K562 (cell line): ENCODE results near the gene ZNF433. TPM values are rescaled to one million over a fixed set of nuclear protein-coding genes. Genes with fewer than 3 reads are reported as not detected.
A peak's percentile ranks its signal among the peaks of the same experiment; 100 is the strongest.

ENCODE experiments used
- FOXA3 ChIP-seq, 2 experiments: fragments of 450-650 bp in 1 of 2; sonication (generic) in 1 of 2; formaldehyde crosslinking; IDR thresholded peaks in 1 of 2; conservative IDR thresholded peaks in 1 of 2; 2 replicates each; pipeline versions ENCODE4 v1.4.0 to v1.8.0; 2020 to 2022; ENCODE audit warnings: mild to moderate bottlenecking in 2 of 2, missing genetic modification reagents in 1 of 2
- GABPA ChIP-seq: fragments of 200-800 bp; sonication (Bioruptor generic); conservative IDR thresholded peaks from 2 replicates; pipeline ENCODE4 v1.6.1; 2016; ENCODE audit warnings: low read depth, missing genetic modification characterization, missing compliant biosample characterization
- HLTF ChIP-seq: fragments of 450-650 bp; IDR thresholded peaks from 2 replicates; pipeline ENCODE4 v1.6.1; 2016
- HMBOX1 ChIP-seq: sonication (generic); IDR thresholded peaks from 2 replicates; pipeline ENCODE4 v1.6.1; 2016
- KDM5B ChIP-seq: fragments of 200-600 bp; sonication (generic); IDR thresholded peaks from 2 replicates; pipeline ENCODE4 v1.6.1; 2012; ENCODE audit warnings: low read depth, mild to moderate bottlenecking, moderate library complexity, low read length, control low read depth, inconsistent platforms; ENCODE audit not compliant: insufficient replicate concordance
- POLR2G ChIP-seq: fragments of 200-400 bp; formaldehyde crosslinking; IDR thresholded peaks from 2 replicates; pipeline ENCODE4 v1.6.1; 2017; ENCODE audit warnings: low read depth, mild to moderate bottlenecking, antibody characterized with exemption, low read length, moderate library complexity
- SIN3A ChIP-seq, 2 experiments: fragments of 150-350 bp in 1 of 2; IDR thresholded peaks; 2 replicates each; pipeline ENCODE4 v1.6.1; 2011 to 2016; ENCODE audit warnings: borderline replicate concordance in 2 of 2, low read depth in 2 of 2, low read length in 2 of 2, mild to moderate bottlenecking in 2 of 2, moderate library complexity in 2 of 2; ENCODE audit not compliant: control insufficient read depth in 1 of 2
- TCF15 ChIP-seq: fragments of 250-450 bp; sonication (Bioruptor Pico); IDR thresholded peaks from 2 replicates; pipeline ENCODE4 v1.8.0; 2022; ENCODE audit warnings: moderate library complexity, mild to moderate bottlenecking, inconsistent platforms
- ZBTB40 ChIP-seq, 2 experiments: fragments of 450-650 bp in 1 of 2; sonication (generic) in 1 of 2; formaldehyde crosslinking in 1 of 2; IDR thresholded peaks; 2 replicates each; pipeline versions ENCODE4 v1.7.1 to v1.9.0; 2016 to 2022; ENCODE audit warnings: inconsistent platforms in 1 of 2, mild to moderate bottlenecking in 1 of 2, missing genetic modification reagents in 1 of 2
- ZBTB7A ChIP-seq: IDR thresholded peaks from 2 replicates; pipeline ENCODE4 v1.6.1; 2011; ENCODE audit warnings: low read depth, mild to moderate bottlenecking, low read length, moderate library complexity, borderline replicate concordance; ENCODE audit not compliant: control insufficient read depth
- ZNF124 ChIP-seq: sonication (generic); formaldehyde crosslinking; IDR thresholded peaks from 2 replicates; pipeline ENCODE4 v1.8.1; 2022; ENCODE audit warnings: missing genetic modification reagents
- ZNF444 ChIP-seq: fragments of 250-450 bp; sonication (Bioruptor Pico); IDR thresholded peaks from 2 replicates; pipeline ENCODE4 v1.4.0; 2020; ENCODE audit warnings: mild to moderate bottlenecking, moderate library complexity
- ZNF589 ChIP-seq: fragments of 200-800 bp; sonication (Bioruptor generic); IDR thresholded peaks from 2 replicates; pipeline ENCODE4 v1.6.1; 2016; ENCODE audit warnings: low read depth, missing genetic modification characterization, missing compliant biosample characterization
- polyA plus RNA-seq, 8 experiments: library from polyadenylated mRNA; depleted of rRNA in 4 of 8; stranded (reverse) in 5 of 8; unstranded in 3 of 8; fragments of >200 nt; fragmentation: Nextera tagmentation in 2 of 8; fragmentation: Illumina TruSeq in 1 of 8; extraction: Ambion mirVana in 2 of 8; extraction: Trizol in 1 of 8; gene quantifications; 2 replicates each; pipeline versions ENCODE4 v1.2.1 to v1.2.3, GENCODE V29; 2011 to 2014; ENCODE audit warnings: inconsistent platforms in 1 of 8, missing spikeins in 1 of 8
- total RNA-seq, 7 experiments: library from RNA; depleted of rRNA in 6 of 7; stranded (reverse); fragments of >200 nt in 6 of 7; fragmentation: Illumina TruSeq in 2 of 7; extraction: Trizol in 2 of 7; gene quantifications; 2 replicates each; pipeline versions ENCODE4 v1.2.1 to v1.2.3, GENCODE V29; 2011 to 2021; ENCODE audit warnings: low replicate concordance in 1 of 7

Gene ZNF433
- total and polyA plus RNA-seq, 9 of the 15 experiments (the other 6 are each of a cell fraction or from before 2014, with no cell fraction given), result 2.0 to 4.1 (median 2.9) TPM

- TF ChIP-seq SIN3A (IDR thresholded peaks at IDR 0.05; ENCODE audit: borderline replicate concordance in 2 of 2, control insufficient read depth in 1 of 2, low read depth in 2 of 2, low read length in 2 of 2), result 0 out of 4 replicates have a peak, but pooled peaks of 1 of the 2 experiments have one; percentile 8
- TF ChIP-seq HMBOX1, result no peak
- peak; percentile 39 for TF ChIP-seq KDM5B
- TF ChIP-seq ZNF124 (CRISPR knock-in tag), result no peak
- no peak for TF ChIP-seq ZNF444 (CRISPR knock-in tag)
- TF ChIP-seq ZNF589 (CRISPR knock-in tag), result no peak
- 0 out of 2 replicates have a peak, but pooled peaks have one; percentile 24 for TF ChIP-seq ZBTB40 (IDR thresholded peaks at IDR 0.05)
- no peak for TF ChIP-seq ZBTB40 (CRISPR knock-in tag; IDR thresholded peaks at IDR 0.05)
- TF ChIP-seq HLTF, result no peak
- no peak for TF ChIP-seq TCF15
- 0 out of 2 replicates have a peak, but pooled peaks have one; percentile 29 for TF ChIP-seq ZBTB7A
- TF ChIP-seq POLR2G, result peak; percentile 65
- TF ChIP-seq GABPA (tag), result peak; percentile 64
- TF ChIP-seq FOXA3 (CRISPR knock-in tag; conservative IDR thresholded peaks at IDR 0.05 in 1 of 2, IDR thresholded peaks at IDR 0.05 in 1 of 2), result no peak
Measured at GRCh38 chr19:11987405-11988281, 47.8 kb downstream of the ZNF433 start (continued).
